Measurements from ENCODE around the gene CYP2C18. TPM values are rescaled to one million over a fixed set of nuclear protein-coding genes. Genes with fewer than 3 reads are reported as not detected.
"Not testable (repeated sequence)": the region's sequence is repeated elsewhere in the genome, so short reads cannot be mapped to it uniquely, and the experiment has no call there.

The CYP2C18 gene
- polyA plus RNA-seq, 1 experiment = not detected

- no peak for TF ChIP-seq CTCF (IDR thresholded peaks at IDR 0.05; ENCODE audit: insufficient read depth, low read depth, low read length)
These were observed 7.0 kb upstream of the CYP2C18 start for GRCh38 chr10:94676496-94676895.

GRCh38 chr10:94677691-94678090 lies 5.8 kb upstream of the CYP2C18 start:
- TF ChIP-seq CTCF (IDR thresholded peaks at IDR 0.05; ENCODE audit: insufficient read depth, low read depth, low read length) = no peak
- no peaks in the 10 kb centered on the region for H3K36me3 ChIP-seq (ENCODE audit: control insufficient read depth, insufficient read depth, low read length)
- CTCF ChIA-PET = no interaction called here
- POLR2A ChIA-PET = no interaction called here
- no peak overlapping the region for H3K4me3 ChIP-seq (ENCODE audit: low read depth, low read length)
- DNase-seq (ENCODE audit: low read depth) = no peak
- H3K27me3 ChIP-seq (ENCODE audit: control insufficient read depth, insufficient read depth, low read length) = no peaks in the 10 kb centered on the region

More at GRCh38 chr10:94676496-94676895, 7.0 kb upstream of the CYP2C18 start:
- Histone ChIP-seq H3K4me3 (ENCODE audit: low read depth, low read length) (no peak overlapping the region), H3K27me3 (ENCODE audit: control insufficient read depth, insufficient read depth, low read length) (no peaks in the 10 kb centered on the region), H3K36me3 (ENCODE audit: control insufficient read depth, insufficient read depth, low read length) (no peaks in the 10 kb centered on the region)
- no peak for DNase-seq (ENCODE audit: low read depth)
- ChIA-PET POLR2A (no interaction called here), CTCF (no interaction called here)

- CTCF ChIA-PET = no interaction called here
- Histone ChIP-seq H3K4me3 (ENCODE audit: low read depth, low read length) (no peak overlapping the region), H3K36me3 (ENCODE audit: control insufficient read depth, insufficient read depth, low read length) (no peaks in the 10 kb centered on the region), H3K27me3 (ENCODE audit: control insufficient read depth, insufficient read depth, low read length) (no peaks in the 10 kb centered on the region)
- TF ChIP-seq CTCF (IDR thresholded peaks at IDR 0.05; ENCODE audit: insufficient read depth, low read depth, low read length) = no peak
- POLR2A ChIA-PET = no interaction called here
- no peak for DNase-seq (ENCODE audit: low read depth)
These were observed 5.1 kb upstream of the CYP2C18 start for GRCh38 chr10:94678475-94678874.

- no peak for TF ChIP-seq CTCF (IDR thresholded peaks at IDR 0.05; ENCODE audit: insufficient read depth, low read depth, low read length)
- ChIA-PET POLR2A (no interaction called here), CTCF (no interaction called here)
- H3K36me3 ChIP-seq (ENCODE audit: control insufficient read depth, insufficient read depth, low read length) = no peaks in the 10 kb centered on the region
- no peaks in the 10 kb centered on the region for H3K27me3 ChIP-seq (ENCODE audit: control insufficient read depth, insufficient read depth, low read length)
- H3K4me3 ChIP-seq (ENCODE audit: low read depth, low read length) = no peak overlapping the region
- no peak for DNase-seq (ENCODE audit: low read depth)
These were observed 3.0 kb upstream of the CYP2C18 start for GRCh38 chr10:94680544-94680943.

- POLR2A ChIA-PET; H3K27me3 ChIP-seq (ENCODE audit: control insufficient read depth, insufficient read depth, low read length); H3K4me3 ChIP-seq (ENCODE audit: low read depth, low read length); H3K36me3 ChIP-seq (ENCODE audit: control insufficient read depth, insufficient read depth, low read length); DNase-seq (ENCODE audit: low read depth); CTCF ChIA-PET: not testable (repeated sequence)
These were observed 893 bp upstream of the CYP2C18 start for GRCh38 chr10:94682636-94683035.

- no peak for TF ChIP-seq CTCF (IDR thresholded peaks at IDR 0.05; ENCODE audit: insufficient read depth, low read depth, low read length)
- H3K36me3 ChIP-seq (ENCODE audit: control insufficient read depth, insufficient read depth, low read length) = no peaks in the 10 kb centered on the region
- ChIA-PET POLR2A (no interaction called here), CTCF (no interaction called here)
- H3K4me3 ChIP-seq (ENCODE audit: low read depth, low read length) = no peak overlapping the region
- no peak for DNase-seq (ENCODE audit: low read depth)
- H3K27me3 ChIP-seq (ENCODE audit: control insufficient read depth, insufficient read depth, low read length) = no peaks in the 10 kb centered on the region
These were observed 4.2 kb downstream of the CYP2C18 start for GRCh38 chr10:94687625-94688248.
